Activated T-helper 1 cell treated with Interleukin-2 at 50 U/mL for 16 hours (primary cell): ENCODE results near the gene PLCL2.

Experiments
- DNase-seq: peaks from one replicate; pipeline ENCODE4 v3.0.0-alpha.2; 2020; ENCODE audit warnings: low read depth

PLCL2 gene

GRCh38 chr3:17047162-17047561, 162.4 kb downstream of the PLCL2 start:
- DNase-seq, result no peak

GRCh38 chr3:17047894-17048293, 163.1 kb downstream of the PLCL2 start:
- DNase-seq, result no peak

- DNase-seq, result no peak
These were observed 165.3 kb downstream of the PLCL2 start for GRCh38 chr3:17050071-17050470.

DNA sequence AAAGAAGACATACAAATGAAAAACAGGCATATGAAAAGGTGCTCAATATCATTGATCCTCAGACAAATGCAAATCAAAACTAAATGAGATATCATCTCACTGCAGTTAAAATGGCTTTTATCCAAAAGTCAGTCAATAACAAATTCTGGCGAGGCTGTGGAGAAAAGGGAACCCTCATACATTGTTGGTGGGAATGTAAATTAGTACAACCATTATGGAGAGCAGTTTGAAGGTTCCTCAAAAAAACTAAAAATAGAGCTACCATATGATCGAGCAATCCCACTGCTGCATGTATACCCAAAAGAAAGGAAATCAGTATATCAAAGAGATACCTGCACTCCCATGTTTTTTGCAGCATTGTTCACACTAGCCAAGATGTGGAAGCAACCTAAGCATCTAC, 165.8 kb downstream of the PLCL2 start:
- DNase-seq, result no peak

DNA sequence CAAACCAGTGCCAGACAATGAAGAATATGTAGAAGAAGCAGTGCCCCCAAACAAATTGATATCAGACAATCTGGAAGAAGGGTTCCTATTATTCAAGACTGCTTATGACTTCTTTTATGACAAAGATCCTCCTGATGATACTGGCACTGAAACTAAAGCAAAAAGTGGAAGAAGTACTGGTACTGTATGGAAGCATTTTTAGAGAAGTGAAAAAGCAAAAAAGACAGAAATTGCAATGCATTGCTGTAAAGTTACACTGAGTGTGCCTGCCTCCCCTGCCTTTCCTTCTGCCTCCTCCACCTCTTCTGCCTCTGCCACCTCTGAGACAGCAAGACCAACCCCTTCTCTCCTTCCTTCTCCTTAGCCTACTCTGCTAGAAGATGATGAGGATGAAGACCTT, 167.6 kb downstream of the PLCL2 start:
- DNase-seq, result no peak

- DNase-seq, result no peak
These were observed 169.7 kb downstream of the PLCL2 start for GRCh38 chr3:17054301-17054981.

- no peak for DNase-seq
These were observed 170.2 kb downstream of the PLCL2 start for GRCh38 chr3:17054982-17055343.

GRCh38 chr3:17055374-17056276, 170.9 kb downstream of the PLCL2 start:
- DNase-seq, result no peak

GRCh38 chr3:17057321-17057720, 172.6 kb downstream of the PLCL2 start:
- DNase-seq, result no peak

DNA sequence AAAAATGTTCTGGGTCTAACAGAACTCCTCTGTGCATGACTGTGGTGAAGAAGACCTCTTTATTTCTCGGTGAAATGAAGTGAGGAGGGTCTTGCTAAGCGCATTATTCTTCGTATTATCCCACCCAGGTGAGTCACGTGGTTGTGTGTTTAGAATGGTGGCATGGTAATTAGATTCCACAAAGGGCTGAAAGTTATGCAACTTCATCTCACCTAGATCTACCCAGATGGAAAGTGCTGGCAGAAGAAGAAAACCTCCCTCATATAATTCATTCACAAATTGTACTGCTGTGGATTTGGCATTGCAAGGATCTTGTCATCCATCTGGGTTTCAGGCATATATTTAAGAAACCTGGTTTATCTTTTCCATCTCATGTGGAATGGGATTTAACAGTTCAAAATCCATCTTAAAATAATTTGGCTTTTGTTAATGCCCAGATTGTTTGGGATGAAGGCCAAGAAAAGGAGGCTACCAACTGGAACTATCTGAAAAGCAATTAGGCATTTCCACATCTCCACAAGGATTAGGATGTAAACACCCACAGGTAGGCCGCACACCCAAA, 175.3 kb downstream of the PLCL2 start:
- DNase-seq, result no peak

- no peak for DNase-seq
These were observed 176.2 kb downstream of the PLCL2 start for GRCh38 chr3:17061005-17061404.

DNA sequence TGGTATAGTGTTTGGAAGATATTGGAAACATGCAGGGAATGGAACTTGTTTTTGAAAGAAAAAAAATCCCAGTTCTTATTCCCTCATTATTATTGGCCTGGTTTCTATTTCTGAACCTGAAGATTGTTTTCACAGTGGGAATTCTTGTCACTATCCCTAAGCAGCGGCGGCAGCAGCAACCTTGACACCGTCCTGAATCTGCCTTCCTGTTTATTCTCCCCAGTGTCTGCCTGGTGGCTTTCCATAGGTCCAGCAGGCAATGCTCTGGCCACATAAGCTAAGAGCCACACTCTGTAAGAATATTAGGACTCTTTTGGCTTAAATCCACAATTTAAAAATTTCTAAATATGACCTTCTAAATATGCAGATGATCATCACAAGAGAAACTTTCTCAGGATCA, 178.0 kb downstream of the PLCL2 start:
- no peak for DNase-seq

DNA sequence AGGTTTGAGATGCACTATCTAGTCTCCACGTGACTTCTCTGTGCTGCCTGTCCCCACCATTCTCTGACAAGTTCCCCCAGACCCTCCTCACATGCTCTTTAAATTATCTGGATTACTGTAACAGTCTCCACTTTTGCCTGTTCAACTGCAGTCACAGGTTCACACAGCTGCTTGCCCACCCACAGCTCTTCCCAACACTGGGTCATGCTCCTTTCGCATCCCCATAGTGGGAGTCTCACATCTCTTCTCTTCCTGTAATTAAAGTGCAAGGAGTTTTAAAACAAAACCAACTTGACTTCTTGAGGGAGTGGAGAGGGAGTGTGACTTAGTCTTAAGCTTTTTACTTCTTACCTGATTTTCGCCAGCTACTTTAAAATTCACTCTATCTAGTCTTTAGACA, 178.8 kb downstream of the PLCL2 start:
- no peak for DNase-seq

DNA sequence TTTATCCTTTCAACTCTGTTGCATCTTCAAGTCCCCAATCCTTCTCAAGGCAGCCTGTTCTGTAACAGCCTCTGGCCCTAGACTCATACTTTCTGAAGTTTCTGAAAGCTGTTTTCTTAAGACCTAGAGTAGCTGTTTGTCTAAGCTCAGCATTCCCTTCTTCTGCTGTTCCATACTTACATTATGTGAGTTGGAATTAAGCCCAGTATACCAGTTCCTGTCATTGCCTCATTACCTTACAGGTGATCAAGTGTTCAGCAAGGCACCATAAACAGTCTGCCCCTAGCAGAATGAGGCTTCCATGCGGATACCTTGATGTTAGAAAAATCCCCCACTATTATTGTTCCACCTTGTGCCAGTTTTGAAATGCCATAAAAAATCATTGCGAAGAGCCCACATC, 180.6 kb downstream of the PLCL2 start:
- no peak for DNase-seq

DNA sequence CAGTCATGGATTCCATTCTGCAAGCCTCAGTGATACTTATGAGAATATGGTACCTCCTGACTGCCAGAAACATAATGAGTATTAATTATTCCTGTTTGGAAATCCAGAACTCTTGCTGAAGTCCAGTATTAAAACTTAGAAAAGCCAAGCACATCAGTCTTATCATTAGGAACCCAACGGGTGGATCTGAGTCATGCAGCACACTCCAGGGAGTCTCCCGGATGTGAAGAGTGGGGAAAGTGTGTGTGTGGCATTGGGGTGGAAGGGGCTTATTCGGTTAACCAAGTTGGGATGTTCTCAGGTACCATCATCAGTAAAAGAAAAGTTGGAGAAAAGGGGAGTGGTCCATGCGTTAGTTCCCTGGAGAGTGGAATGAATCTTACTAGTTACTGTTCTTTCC, 181.1 kb downstream of the PLCL2 start:
- DNase-seq, result no peak

GRCh38 chr3:17069754-17070153, 185.0 kb downstream of the PLCL2 start:
- no peak for DNase-seq

DNA sequence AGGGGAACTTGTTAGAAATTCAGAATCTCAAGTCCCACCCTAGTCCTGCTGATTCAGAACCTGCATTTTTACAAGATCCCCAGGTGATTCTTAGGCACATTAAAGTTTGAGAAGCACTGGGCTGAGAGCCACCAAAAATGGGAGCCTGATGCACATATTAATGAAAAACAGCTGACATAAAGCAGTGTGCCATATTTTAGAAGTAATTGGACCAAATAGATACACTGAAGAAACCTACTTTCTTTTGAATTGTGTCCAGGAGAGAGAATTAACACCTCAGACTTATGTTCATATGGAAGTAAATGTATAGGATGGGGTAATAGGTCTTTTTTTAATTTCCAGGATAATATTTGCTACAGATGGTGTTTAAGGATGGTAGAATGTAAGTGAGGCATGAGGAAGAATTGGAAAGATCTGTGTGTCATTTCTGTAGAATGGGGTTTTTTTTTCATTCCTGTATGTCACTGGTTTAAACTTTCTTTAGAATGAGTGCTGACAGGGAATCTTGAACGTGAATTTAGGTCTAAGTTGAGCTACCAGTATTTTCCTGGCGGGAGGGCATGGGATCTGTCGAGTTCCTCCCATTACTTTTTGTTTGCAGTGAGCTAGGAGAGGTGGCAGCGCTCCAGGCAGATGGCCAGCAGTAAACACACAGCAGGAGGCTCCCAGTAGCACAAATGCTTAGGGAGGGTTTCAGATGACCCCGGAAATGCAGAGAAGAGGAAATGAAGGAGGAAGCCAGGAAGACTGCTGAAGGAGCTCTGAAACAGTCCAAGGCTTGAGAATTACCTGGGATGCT, 185.6 kb downstream of the PLCL2 start:
- no peak for DNase-seq

DNA sequence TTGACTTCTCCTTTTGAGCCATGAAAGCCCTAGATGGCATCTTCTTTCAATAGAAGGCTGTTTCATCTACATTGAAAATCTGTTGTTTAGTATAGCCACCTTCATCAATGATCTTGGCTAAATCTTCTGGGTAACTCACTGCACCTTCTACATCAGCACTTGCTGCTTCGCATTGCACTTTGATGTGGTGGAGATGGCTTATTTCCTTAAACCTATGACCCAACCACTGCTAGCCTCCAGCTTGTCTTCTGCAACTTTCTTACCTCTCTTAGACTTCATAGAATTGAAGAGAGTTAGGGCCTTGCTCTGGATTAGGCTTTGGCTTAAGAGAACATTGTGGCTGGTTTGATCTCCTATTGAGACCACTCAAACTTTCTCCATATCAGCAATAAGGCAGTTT, 189.8 kb downstream of the PLCL2 start:
- DNase-seq, result no peak

- no peak for DNase-seq
These were observed 190.6 kb downstream of the PLCL2 start for GRCh38 chr3:17075358-17075757.

GRCh38 chr3:17075907-17076306, 191.2 kb downstream of the PLCL2 start:
- DNase-seq, result no peak

- no peak for DNase-seq
These were observed 192.3 kb downstream of the PLCL2 start for GRCh38 chr3:17076940-17077605.

- DNase-seq, result no peak
These were observed 192.9 kb downstream of the PLCL2 start for GRCh38 chr3:17077606-17078005.
